ENCODE measurements around the gene TMEM92.

Gene TMEM92

GRCh38 chr17:50328363-50329325 is 54.4 kb downstream of the TMEM92 start:
- DNase-seq (ENCODE audit: low read depth) = no peak

- DNase-seq (ENCODE audit: low read depth) = no peak
These were observed 55.5 kb downstream of the TMEM92 start for GRCh38 chr17:50329716-50330115.

- no peak for DNase-seq (ENCODE audit: low read depth)
These were observed 56.0 kb downstream of the TMEM92 start for GRCh38 chr17:50330151-50330775.
